Activated CD4-positive, CD25-positive, alpha-beta regulatory T cell (primary cell): ENCODE results near the gene NPTX1.
A peak's percentile ranks its signal among the peaks of the same experiment; 100 is the strongest.

Experiments
- DNase-seq, 4 experiments: peaks; one replicate each; lab custom pipeline; 2025; lab: John Stamatoyannopoulos, UW

Gene NPTX1

GRCh38 chr17:80459234-80459633 lies 17.2 kb downstream of the NPTX1 start:
- no peak for DNase-seq

- DNase-seq = no peak
Observed at GRCh38 chr17:80458016-80458415, 18.4 kb downstream of the NPTX1 start.

DNA sequence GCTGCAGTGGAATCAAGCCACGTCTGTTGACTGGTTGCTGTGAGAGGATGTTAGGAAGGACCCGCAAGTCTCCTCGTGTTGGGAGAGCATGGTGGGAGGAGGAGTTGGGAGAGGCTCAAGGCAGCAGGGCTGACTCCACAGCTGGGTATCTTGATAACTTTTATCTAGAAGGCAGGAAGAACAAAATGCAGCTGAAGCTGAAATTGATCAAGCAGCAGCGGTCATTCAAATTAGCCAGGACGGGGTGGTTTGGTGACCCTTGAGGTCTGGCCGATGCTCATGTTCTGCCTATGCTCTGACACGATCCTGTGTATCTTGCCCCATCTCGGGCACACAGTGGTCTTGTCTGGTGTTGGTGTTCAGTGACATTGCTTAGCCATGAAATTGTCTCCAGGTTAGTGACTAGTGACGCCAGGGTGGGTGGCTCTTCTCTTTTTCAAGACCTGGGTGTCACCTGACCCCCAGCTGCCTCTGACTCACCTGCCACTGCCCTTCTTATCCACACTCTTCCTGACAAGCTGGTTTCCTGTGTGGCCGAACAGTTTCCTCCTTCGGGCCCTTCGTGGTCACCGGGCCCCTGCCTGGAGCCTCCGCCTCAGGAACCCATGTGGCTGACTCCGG lies 19.1 kb downstream of the NPTX1 start:
- no peak for DNase-seq

- DNase-seq = no peak
Observed at GRCh38 chr17:80456465-80457235, 19.8 kb downstream of the NPTX1 start.

DNA sequence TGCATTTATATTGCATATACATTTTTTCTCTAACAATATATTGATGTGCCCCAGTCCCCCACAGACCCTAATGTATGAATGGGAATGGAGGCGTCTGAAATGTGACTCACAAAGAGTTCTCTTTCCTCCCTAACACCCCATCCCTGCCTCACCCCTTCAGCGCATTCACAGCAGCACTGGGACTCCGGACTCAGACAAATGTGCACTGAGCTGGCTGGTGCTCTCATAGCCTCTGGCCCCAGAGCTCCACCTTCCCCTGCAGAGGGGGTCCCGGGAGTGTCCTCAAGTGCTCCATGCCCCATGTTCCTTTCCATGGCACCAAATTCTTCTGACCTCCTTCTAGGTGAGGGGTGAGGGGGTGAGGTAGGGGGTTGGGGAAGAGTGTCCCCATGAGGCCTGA lies 20.6 kb downstream of the NPTX1 start:
- DNase-seq = no peak

GRCh38 chr17:80455336-80455710 lies 21.1 kb downstream of the NPTX1 start:
- peak in 1 of 4 experiments; percentile 54 for DNase-seq

- DNase-seq = peak; percentile 89 to 97 (median 93)
Observed at GRCh38 chr17:80454557-80455335, 21.7 kb downstream of the NPTX1 start.

- DNase-seq = no peak
Observed at GRCh38 chr17:80453998-80454556, 22.3 kb downstream of the NPTX1 start.

DNA sequence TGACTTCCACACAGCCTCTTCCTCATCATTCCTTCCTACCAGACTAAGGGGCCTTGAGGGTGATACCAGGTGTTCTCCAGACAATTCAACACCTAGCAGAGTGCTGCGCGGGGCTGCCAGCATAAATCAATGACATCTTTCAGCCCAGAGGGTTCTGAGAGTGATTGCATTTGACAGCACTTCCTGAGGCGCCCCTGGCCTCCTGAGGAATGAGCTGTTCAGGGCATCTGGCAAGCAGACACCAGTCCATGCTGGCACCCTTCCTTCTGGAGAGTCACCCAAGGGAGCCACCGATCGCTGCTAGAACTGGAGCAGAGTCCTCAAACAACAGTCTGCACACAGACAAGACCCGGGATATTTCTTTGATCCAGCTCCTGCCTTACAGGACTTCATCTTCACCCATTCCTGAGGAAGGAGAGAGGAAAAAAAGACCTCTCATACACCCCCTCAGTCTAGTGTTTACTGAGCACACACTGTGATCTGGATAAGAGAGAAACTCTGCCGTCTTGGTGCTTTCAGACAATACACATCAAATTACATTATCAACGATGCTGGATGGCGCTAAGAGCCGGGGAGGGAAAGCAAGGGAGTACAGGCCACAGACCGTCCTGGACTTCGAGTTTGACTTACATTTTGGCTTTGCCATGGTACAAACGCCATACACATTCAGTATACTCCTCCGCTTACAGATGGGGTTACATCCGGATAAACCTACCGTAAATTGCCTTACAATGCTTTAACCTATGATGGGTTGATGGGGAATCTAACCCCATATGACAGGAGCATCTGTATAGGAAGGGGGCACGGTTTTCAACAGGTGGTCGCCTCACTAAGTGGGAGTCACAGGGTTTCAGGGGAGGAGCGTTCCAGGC lies 23.0 kb downstream of the NPTX1 start:
- no peak for DNase-seq

- DNase-seq = no peak
Observed at GRCh38 chr17:80452173-80452915, 24.1 kb downstream of the NPTX1 start.

DNA sequence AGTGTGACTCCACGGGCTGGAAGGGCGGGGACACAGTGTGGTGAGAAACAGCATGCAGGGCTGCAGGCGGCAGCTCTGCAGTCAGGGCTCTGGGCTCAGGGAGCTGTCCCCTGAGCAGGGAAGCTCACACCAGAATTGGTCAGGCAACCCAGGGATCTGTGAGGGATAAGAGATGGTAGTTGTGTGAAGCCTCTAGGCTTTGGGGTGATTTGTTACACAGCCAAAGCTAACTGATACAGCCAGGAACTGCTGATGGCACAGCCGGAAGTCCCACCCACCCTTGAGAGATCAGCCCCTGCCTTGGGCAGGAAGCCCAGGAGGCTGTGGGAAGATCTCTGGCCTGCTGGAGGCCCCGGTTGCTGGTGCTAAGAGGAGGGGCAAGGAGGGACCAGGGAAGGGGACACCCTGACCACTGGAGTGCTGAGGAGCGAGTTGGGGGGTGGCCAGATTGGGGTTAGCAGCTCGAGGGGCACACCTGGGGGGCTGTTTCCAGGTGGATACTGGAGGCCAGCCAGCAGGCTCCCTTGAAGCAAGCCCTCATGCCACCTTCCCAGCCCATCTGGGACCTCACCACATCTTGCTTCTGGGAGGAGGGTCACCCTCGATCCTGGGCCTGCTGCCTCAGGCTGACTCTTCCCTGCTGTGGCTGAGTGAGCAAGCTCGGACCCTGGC lies 25.2 kb downstream of the NPTX1 start:
- no peak for DNase-seq

DNA sequence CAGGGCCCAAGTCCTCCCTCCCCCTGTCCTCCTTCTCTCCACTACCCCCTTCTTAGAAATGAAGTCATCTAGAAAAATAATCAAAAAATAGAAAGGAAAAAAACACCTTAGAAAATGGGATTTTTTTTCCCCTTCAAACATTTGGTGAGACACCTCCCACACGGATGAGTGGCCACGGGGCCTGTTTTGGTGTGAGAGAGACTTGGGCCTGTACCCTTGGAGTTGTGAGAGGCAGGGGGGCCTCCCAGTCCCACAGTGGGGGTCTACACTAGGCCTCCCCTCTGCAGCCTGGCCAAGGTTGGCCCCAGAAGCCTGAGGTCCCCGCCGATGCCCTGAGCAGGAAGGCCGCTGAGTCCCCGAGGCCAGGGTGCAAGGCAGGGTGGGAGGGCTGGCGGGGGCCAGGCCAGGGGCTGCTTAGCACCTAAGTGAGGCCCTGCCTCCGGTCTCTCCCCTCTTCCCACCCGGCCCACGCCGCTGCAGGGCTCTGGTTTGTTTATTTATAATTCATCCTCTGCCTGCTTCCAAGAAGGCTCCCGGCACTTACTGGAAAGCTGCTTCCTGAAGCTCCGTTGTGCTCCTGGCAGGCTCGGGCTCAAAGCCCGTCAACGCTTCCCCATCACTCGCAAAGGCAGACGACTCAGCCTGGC lies 26.4 kb downstream of the NPTX1 start:
- no peak for DNase-seq

DNA sequence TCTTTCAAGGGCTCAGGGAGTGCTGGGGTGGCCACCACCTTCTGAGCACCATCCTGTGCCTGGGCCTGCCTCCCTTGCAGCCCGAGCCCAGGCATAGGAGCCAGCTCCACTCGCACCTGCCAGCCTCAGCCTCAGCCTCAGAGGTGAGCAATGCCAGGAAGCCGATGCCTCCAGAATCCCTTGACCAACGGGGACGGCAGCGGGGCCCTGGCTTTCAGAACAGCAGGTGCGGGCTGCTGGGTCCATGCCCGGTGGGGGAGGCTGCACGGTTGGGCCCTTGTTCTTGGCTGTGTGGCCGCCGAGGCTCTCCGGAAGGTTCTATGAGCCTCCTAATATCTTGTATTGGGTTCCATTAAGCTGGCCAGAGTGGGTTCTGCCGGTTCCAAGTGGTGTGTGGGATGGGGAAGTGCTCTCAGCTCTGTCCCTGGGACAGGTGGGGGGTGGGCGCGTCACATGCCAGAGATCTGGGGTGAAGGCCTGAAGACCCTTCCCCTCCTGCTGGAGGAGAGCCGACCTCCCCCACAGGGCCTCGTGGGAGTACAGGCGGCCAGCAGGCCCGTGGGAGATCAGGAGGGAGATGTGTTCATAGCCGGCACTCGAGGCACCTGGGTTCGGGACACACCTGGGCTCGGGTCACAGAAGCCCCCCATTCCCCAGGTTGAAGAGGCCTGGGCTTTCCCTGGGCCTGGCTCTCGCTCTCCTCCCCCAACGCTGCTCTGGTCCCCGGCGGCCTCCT lies 27.0 kb downstream of the NPTX1 start:
- DNase-seq = no peak

- DNase-seq = no peak
Observed at GRCh38 chr17:80447790-80448189, 28.6 kb downstream of the NPTX1 start.

- no peak for DNase-seq
Observed at GRCh38 chr17:80446645-80447405, 29.6 kb downstream of the NPTX1 start.

- DNase-seq = no peak
Observed at GRCh38 chr17:80445726-80446110, 30.7 kb downstream of the NPTX1 start.

DNA sequence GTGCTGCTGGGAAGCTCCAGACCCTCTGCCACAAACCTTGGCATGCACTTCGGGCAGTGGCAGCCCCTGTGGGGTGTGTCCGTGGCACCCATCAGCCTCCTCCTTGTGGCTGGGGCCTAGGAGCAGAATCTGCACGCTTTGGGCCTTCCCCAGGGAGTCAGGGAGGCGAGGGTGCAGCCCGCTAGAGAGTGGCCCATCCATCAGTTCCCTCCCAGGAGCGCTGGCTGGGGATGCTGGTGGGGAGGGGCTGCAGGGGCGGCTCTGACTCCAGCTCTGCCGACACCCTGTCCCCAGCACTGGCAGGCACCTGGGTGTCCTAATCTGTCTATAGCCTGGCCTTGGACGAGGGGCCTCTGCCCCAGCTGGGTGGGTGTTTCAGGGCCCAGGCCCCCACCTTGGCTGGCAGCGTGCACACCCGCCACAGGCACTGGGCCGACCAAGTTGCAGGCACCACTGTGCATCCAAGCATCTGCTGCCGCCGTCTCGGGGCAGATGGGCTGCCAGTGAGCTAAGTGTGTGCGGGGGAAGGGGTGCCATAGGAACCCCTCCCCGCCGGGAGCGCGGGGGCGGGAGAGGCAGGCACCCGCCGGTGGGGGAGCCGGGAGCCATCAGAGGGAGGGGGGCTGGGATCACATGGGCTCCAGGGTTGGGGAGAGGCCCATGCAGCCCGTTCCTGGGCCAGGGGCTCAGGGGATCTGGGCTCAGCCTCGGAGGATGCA lies 31.2 kb downstream of the NPTX1 start:
- DNase-seq = no peak

GRCh38 chr17:80444644-80444979 lies 31.8 kb downstream of the NPTX1 start:
- no peak for DNase-seq
